WTC11 (cell line): ENCODE measurements around the gene CDH13.

Experiments
- FOXK1 ChIP-seq: sonication (generic); formaldehyde crosslinking; IDR thresholded peaks from 2 replicates; pipeline ENCODE4 v1.8.0; 2022; ENCODE audit warnings: mild to moderate bottlenecking, moderate library complexity, missing genetic modification reagents
- NR1H2 ChIP-seq: sonication (generic); formaldehyde crosslinking; IDR thresholded peaks from 2 replicates; pipeline ENCODE4 v1.9.0; 2021; ENCODE audit warnings: mild to moderate bottlenecking, moderate library complexity, missing genetic modification reagents
- SMAD4 ChIP-seq: sonication (generic); formaldehyde crosslinking; IDR thresholded peaks from 2 replicates; pipeline ENCODE4 v1.8.0; 2022; ENCODE audit warnings: mild to moderate bottlenecking, missing genetic modification reagents
- ZNF121 ChIP-seq: sonication (generic); formaldehyde crosslinking; IDR thresholded peaks from 2 replicates; pipeline ENCODE4 v1.8.0; 2023; ENCODE audit warnings: missing genetic modification reagents
- TF ChIP-seq, protein P1 (sequence below): sonication (generic); formaldehyde crosslinking; IDR thresholded peaks from 2 replicates; pipeline ENCODE4 v1.8.1; 2022; ENCODE audit warnings: mild to moderate bottlenecking, moderate library complexity, missing genetic modification reagents
- TF ChIP-seq, protein P2 (sequence below): fragments of 200-600 bp; IDR thresholded peaks from 2 replicates; pipeline ENCODE4 v1.8.0; 2022; ENCODE audit warnings: antibody characterized with exemption
- TF ChIP-seq, protein P3 (sequence below): sonication (generic); formaldehyde crosslinking; IDR thresholded peaks from 2 replicates; pipeline ENCODE4 v1.8.0; 2022; ENCODE audit warnings: mild to moderate bottlenecking, missing genetic modification reagents
- TF ChIP-seq, protein P4 (sequence below): sonication (generic); formaldehyde crosslinking; IDR thresholded peaks from 2 replicates; pipeline ENCODE4 v1.8.1; 2023; ENCODE audit warnings: mild to moderate bottlenecking, missing genetic modification reagents, moderate library complexity
- TF ChIP-seq, protein P5 (sequence below): sonication (generic); formaldehyde crosslinking; IDR thresholded peaks from 2 replicates; pipeline ENCODE4 v1.8.0; 2022; ENCODE audit warnings: mild to moderate bottlenecking, missing genetic modification reagents
- TF ChIP-seq, protein P6 (sequence below): sonication (generic); formaldehyde crosslinking; IDR thresholded peaks from 2 replicates; pipeline ENCODE4 v1.8.0; 2022; ENCODE audit warnings: mild to moderate bottlenecking, missing genetic modification reagents

DNA sequence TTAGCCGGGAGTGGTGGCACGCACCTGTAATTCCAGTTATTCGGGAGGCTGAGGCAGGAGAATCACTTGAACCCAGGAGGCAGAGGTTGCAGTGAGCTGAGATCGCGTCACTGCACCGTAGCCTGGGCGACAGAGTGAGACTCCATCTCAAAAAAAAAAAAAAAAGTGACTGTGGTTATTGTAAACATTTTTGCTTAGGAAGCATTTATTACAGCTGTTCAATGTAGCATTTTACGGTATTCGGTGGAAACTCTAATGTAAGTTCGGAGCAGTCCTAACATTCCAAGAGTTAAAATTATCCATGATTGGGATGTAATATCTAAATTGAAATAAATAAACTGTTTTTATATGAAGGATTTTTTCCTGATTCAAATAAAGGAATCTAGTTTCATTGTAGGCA, 926.2 kb downstream of the CDH13 start:
- TF ChIP-seq, protein P1, sequence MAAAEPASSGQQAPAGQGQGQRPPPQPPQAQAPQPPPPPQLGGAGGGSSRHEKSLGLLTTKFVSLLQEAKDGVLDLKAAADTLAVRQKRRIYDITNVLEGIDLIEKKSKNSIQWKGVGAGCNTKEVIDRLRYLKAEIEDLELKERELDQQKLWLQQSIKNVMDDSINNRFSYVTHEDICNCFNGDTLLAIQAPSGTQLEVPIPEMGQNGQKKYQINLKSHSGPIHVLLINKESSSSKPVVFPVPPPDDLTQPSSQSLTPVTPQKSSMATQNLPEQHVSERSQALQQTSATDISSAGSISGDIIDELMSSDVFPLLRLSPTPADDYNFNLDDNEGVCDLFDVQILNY (CRISPR knock-in tag): no peak
- no peak for TF ChIP-seq SMAD4
- TF ChIP-seq, protein P2, sequence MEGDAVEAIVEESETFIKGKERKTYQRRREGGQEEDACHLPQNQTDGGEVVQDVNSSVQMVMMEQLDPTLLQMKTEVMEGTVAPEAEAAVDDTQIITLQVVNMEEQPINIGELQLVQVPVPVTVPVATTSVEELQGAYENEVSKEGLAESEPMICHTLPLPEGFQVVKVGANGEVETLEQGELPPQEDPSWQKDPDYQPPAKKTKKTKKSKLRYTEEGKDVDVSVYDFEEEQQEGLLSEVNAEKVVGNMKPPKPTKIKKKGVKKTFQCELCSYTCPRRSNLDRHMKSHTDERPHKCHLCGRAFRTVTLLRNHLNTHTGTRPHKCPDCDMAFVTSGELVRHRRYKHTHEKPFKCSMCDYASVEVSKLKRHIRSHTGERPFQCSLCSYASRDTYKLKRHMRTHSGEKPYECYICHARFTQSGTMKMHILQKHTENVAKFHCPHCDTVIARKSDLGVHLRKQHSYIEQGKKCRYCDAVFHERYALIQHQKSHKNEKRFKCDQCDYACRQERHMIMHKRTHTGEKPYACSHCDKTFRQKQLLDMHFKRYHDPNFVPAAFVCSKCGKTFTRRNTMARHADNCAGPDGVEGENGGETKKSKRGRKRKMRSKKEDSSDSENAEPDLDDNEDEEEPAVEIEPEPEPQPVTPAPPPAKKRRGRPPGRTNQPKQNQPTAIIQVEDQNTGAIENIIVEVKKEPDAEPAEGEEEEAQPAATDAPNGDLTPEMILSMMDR: no peak
- TF ChIP-seq, protein P3, sequence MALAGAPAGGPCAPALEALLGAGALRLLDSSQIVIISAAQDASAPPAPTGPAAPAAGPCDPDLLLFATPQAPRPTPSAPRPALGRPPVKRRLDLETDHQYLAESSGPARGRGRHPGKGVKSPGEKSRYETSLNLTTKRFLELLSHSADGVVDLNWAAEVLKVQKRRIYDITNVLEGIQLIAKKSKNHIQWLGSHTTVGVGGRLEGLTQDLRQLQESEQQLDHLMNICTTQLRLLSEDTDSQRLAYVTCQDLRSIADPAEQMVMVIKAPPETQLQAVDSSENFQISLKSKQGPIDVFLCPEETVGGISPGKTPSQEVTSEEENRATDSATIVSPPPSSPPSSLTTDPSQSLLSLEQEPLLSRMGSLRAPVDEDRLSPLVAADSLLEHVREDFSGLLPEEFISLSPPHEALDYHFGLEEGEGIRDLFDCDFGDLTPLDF (CRISPR knock-in tag): no peak
- TF ChIP-seq, protein P4, sequence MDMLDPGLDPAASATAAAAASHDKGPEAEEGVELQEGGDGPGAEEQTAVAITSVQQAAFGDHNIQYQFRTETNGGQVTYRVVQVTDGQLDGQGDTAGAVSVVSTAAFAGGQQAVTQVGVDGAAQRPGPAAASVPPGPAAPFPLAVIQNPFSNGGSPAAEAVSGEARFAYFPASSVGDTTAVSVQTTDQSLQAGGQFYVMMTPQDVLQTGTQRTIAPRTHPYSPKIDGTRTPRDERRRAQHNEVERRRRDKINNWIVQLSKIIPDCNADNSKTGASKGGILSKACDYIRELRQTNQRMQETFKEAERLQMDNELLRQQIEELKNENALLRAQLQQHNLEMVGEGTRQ (CRISPR knock-in tag): no peak
- TF ChIP-seq NR1H2 (CRISPR knock-in tag): no peak
- no peak for TF ChIP-seq ZNF121 (CRISPR knock-in tag)
- TF ChIP-seq, protein P5, sequence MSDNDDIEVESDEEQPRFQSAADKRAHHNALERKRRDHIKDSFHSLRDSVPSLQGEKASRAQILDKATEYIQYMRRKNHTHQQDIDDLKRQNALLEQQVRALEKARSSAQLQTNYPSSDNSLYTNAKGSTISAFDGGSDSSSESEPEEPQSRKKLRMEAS (CRISPR knock-in tag): no peak
- TF ChIP-seq FOXK1 (CRISPR knock-in tag): no peak
- TF ChIP-seq, protein P6, sequence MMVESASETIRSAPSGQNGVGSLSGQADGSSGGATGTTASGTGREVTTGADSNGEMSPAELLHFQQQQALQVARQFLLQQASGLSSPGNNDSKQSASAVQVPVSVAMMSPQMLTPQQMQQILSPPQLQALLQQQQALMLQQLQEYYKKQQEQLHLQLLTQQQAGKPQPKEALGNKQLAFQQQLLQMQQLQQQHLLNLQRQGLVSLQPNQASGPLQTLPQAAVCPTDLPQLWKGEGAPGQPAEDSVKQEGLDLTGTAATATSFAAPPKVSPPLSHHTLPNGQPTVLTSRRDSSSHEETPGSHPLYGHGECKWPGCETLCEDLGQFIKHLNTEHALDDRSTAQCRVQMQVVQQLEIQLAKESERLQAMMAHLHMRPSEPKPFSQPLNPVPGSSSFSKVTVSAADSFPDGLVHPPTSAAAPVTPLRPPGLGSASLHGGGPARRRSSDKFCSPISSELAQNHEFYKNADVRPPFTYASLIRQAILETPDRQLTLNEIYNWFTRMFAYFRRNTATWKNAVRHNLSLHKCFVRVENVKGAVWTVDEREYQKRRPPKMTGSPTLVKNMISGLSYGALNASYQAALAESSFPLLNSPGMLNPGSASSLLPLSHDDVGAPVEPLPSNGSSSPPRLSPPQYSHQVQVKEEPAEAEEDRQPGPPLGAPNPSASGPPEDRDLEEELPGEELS (CRISPR knock-in tag): no peak
